GM12878 (cell line): Measurements from ENCODE around the gene FAM171A1. TPM values are rescaled to one million over a fixed set of nuclear protein-coding genes. Genes with fewer than 3 reads are reported as not detected.

ENCODE experiments used
- ATAC-seq: fragments of 200-7000 bp; cut with Tn5 transposase; 3 replicates; pipeline ENCODE4 v1.9.1; 2020; ENCODE audit warnings: mild to moderate bottlenecking, moderate library complexity
- BruUV-seq: library from RNA; stranded (reverse); fragments of 400-500 nt; replicated peaks from 2 replicates; lab custom pipeline; 2021; lab: Mats Ljungman, UMichigan
- CTCF ChIA-PET: fragments of 300-600 bp; sonication (Branson Sonifier 250); formaldehyde crosslinking; extraction: SDS; loops from one replicate; lab custom pipeline; 2021; ENCODE audit warnings: inconsistent platforms; lab: Yijun Ruan, JAX
- POLR2A ChIA-PET: fragments of 350-600 bp; formaldehyde crosslinking; extraction: SDS; loops from one replicate; lab custom pipeline; 2021; ENCODE audit warnings: inconsistent platforms; lab: Charles Lee
- RAD21 ChIA-PET: fragments of 300-600 bp; sonication (Branson Sonifier 250); formaldehyde crosslinking; loops from one replicate; lab custom pipeline; 2023; ENCODE audit warnings: antibody characterized with exemption; ENCODE audit not compliant: unreplicated experiment; lab: Charles Lee
- SMC1A ChIA-PET: fragments of 300-600 bp; sonication (Branson Sonifier 250); formaldehyde crosslinking; loops from one replicate; lab custom pipeline; 2023; ENCODE audit not compliant: unreplicated experiment, uncharacterized antibody; lab: Charles Lee
- DNase-seq: peaks from one replicate; pipeline ENCODE4 v3.0.0-alpha.2; 2011; ENCODE audit warnings: low read depth, low spot score
- FAIRE-seq: peaks from 3 replicates; lab custom pipeline; 2011; peaks lifted over from hg19 to GRCh38; lab: Jason Lieb, UNC
- H2AFZ ChIP-seq: 2 replicates; pipeline ENCODE4 v1.6.0; 2011; ENCODE audit warnings: low read depth, low read length, control low read depth; ENCODE audit not compliant: control insufficient read depth
- H3K27ac ChIP-seq: 2 replicates; pipeline ENCODE4 v1.5.1; 2011; ENCODE audit warnings: control low read depth; ENCODE audit not compliant: control insufficient read depth, insufficient read depth
- H3K27me3 ChIP-seq, 2 experiments: replicated peaks in 1 of 2; 2 replicates each; pipeline versions ENCODE4 v1.6.0 to v1.6.1; 2011; ENCODE audit warnings: low read length in 1 of 2; ENCODE audit not compliant: control insufficient read depth in 2 of 2, insufficient read depth in 2 of 2
- H3K36me3 ChIP-seq, 2 experiments: 2 replicates each; pipeline ENCODE4 v1.5.1; 2011; ENCODE audit warnings: low read length in 1 of 2; ENCODE audit not compliant: control insufficient read depth in 2 of 2, insufficient read depth in 2 of 2
- H3K4me1 ChIP-seq: 2 replicates; pipeline ENCODE4 v1.6.1; 2011; ENCODE audit warnings: mild to moderate bottlenecking, low read length, moderate library complexity, mixed read lengths; ENCODE audit not compliant: control insufficient read depth, insufficient read depth
- H3K4me2 ChIP-seq: 2 replicates; pipeline ENCODE4 v1.6.0; 2011; ENCODE audit warnings: control low read depth; ENCODE audit not compliant: control insufficient read depth, insufficient read depth
- H3K4me3 ChIP-seq: fragments of 200-600 bp; sonication (generic); 2 replicates; pipeline ENCODE4 v1.5.1; 2016
- H3K79me2 ChIP-seq: 2 replicates; pipeline ENCODE4 v1.6.0; 2011; ENCODE audit warnings: low read length; ENCODE audit not compliant: control insufficient read depth, insufficient read depth
- H3K9ac ChIP-seq: 2 replicates; pipeline ENCODE4 v1.8.0; 2011; ENCODE audit warnings: low read length, control low read depth, mixed read lengths; ENCODE audit not compliant: control insufficient read depth, insufficient read depth
- H3K9me3 ChIP-seq: replicated peaks from 3 replicates; pipeline ENCODE4 v1.5.1; 2011; ENCODE audit warnings: mild to moderate bottlenecking, low read length; ENCODE audit not compliant: control insufficient read depth, insufficient read depth
- H4K20me1 ChIP-seq: 2 replicates; pipeline ENCODE4 v1.6.0; 2011; ENCODE audit not compliant: control insufficient read depth, insufficient read depth
- BMI1 ChIP-seq: fragments of 450-650 bp; IDR thresholded peaks from 2 replicates; pipeline ENCODE4 v1.6.1; 2016; ENCODE audit warnings: mild to moderate bottlenecking, moderate library complexity, borderline replicate concordance
- CEBPB ChIP-seq, 2 experiments: fragments of 150-350 bp in 1 of 2; IDR thresholded peaks; 2 replicates each; pipeline ENCODE4 v1.6.1; 2012 to 2014; ENCODE audit warnings: low read depth in 2 of 2, low read length in 2 of 2, borderline replicate concordance in 1 of 2, inconsistent platforms in 1 of 2
- HDAC6 ChIP-seq: fragments of 200-600 bp; sonication (generic); IDR thresholded peaks from one replicate; pipeline ENCODE4 v1.8.0; 2017; ENCODE audit warnings: antibody characterized with exemption; ENCODE audit not compliant: unreplicated experiment
- JUND ChIP-seq: IDR thresholded peaks from 2 replicates; pipeline ENCODE4 v1.6.1; 2012; ENCODE audit warnings: low read depth, mild to moderate bottlenecking, low read length, improper control_type of control experiment, moderate library complexity
- MTA3 ChIP-seq: IDR thresholded peaks from 2 replicates; pipeline ENCODE4 v1.6.1; 2012; ENCODE audit warnings: low read length, inconsistent platforms, borderline replicate concordance
- TCF7 ChIP-seq: IDR thresholded peaks from 2 replicates; pipeline ENCODE4 v1.6.1; 2014; ENCODE audit warnings: antibody characterized with exemption, borderline replicate concordance
- ZSCAN29 ChIP-seq: fragments of 450-650 bp; IDR thresholded peaks from 2 replicates; pipeline ENCODE4 v1.6.1; 2017; ENCODE audit warnings: mild to moderate bottlenecking, moderate library complexity
- WGBS: methylation state at CpG from one replicate; pipeline ENCODE4 v1.1.6; 2016; ENCODE audit warnings: low lambda C conversion rate; ENCODE audit not compliant: insufficient replicate concordance, insufficient coverage; ENCODE audit errors: missing lambda C conversion rate; 5-methylcytosine and 5-hydroxymethylcytosine counted together
- in situ Hi-C: fragments of 300-500 bp; cut with MboI; formaldehyde crosslinking; loops from 9 replicates; pipeline ENCODE4 v1.14.3; 2018; ENCODE audit warnings: mixed read lengths
- intact Hi-C: fragments of 100-400 bp; cut with micrococcal nuclease; formaldehyde crosslinking; loops from one replicate; pipeline ENCODE4 v1.14.2; 2022; ENCODE audit not compliant: unreplicated experiment
- polyA plus RNA-seq, 11 experiments: library from polyadenylated mRNA; depleted of rRNA in 4 of 11; unstranded in 6 of 11; stranded (reverse) in 5 of 11; fragments of >200 nt; fragmentation: Nextera tagmentation in 4 of 11; fragmentation: Illumina TruSeq in 1 of 11; extraction: Ambion mirVana in 4 of 11; extraction: Trizol in 1 of 11; gene quantifications; 1 replicate in 1 of 11; 2 replicates in 10 of 11; pipeline versions ENCODE4 v1.2.1 to v1.2.3, GENCODE V29; 2011 to 2016; ENCODE audit warnings: inconsistent platforms in 2 of 11, missing spikeins in 2 of 11, low read depth in 1 of 11
- total RNA-seq, 4 experiments: library from RNA; depleted of rRNA in 3 of 4; stranded (reverse); fragments of >200 nt in 3 of 4; fragmentation: Illumina TruSeq in 1 of 4; extraction: Trizol in 1 of 4; gene quantifications; 2 replicates each; pipeline versions ENCODE4 v1.2.1 to v1.2.3, GENCODE V29; 2013 to 2021
- TF ChIP-seq, protein P1 (sequence below): IDR thresholded peaks from 2 replicates; pipeline ENCODE4 v1.6.1; 2011; ENCODE audit warnings: borderline replicate concordance, low read depth, mild to moderate bottlenecking, moderate library complexity, low read length; ENCODE audit not compliant: insufficient read depth, poor library complexity, severe bottlenecking
- TF ChIP-seq, protein P2 (sequence below): fragments of 450-650 bp; IDR thresholded peaks from 2 replicates; pipeline ENCODE4 v1.6.1; 2017; ENCODE audit warnings: antibody characterized with exemption, mild to moderate bottlenecking, moderate library complexity
- TF ChIP-seq, protein P3 (sequence below): IDR thresholded peaks from 2 replicates; pipeline ENCODE4 v1.6.1; 2011; ENCODE audit warnings: mild to moderate bottlenecking, low read depth, low read length, moderate library complexity; ENCODE audit not compliant: insufficient replicate concordance

The FAM171A1 gene
- total and polyA plus RNA-seq, 10 of the 15 experiments (the other 5 are each of a cell fraction or from before 2014, with no cell fraction given), result 0.05 to 0.28 (median 0.10) TPM; not detected in 1

DNA sequence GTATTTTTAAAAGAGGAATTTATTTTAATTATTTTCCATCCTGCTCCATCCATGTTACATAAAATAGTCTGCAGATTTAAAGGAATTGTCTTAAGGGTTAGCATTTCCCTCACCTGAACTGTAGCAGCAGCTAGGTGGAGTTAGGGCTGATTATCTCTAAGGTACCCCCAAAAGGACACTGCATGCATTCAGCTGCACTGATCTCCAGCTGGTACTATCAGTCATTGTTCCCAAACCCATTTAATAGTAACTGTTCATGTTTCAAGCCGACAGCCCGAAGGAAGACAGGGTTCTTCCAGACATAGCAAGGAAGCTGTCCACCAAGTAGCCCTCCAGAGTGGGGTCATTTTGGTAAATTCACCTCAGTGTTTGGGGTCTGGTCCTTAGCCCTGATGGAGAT lies 48.7 kb downstream of the FAM171A1 start:
- no peak overlapping the region for H3K4me3 ChIP-seq
- no peak overlapping the region for H2AFZ ChIP-seq
- no peaks in the 10 kb centered on the region for H3K27me3 ChIP-seq
- RAD21 ChIA-PET, result no interaction called here
- in situ Hi-C loops (no loop called here), intact Hi-C loops (loop anchor here (1.0 kb wide), 1 partner anchor 12 kb away; no protein-coding TSS in a partner anchor)
- 93% methylated on average over 2 of the region's 2 CpGs for WGBS
- H3K79me2 ChIP-seq, result no peaks in the 10 kb centered on the region
- no peak for ATAC-seq
- no peaks in the 10 kb centered on the region; the same call in 2 of the 3 replicates for H3K9me3 ChIP-seq
- H3K4me2 ChIP-seq, result no peak overlapping the region
- no peak overlapping the region for H3K9ac ChIP-seq
- SMC1A ChIA-PET, result no interaction called here
- TF ChIP-seq ZSCAN29 (no peak), JUND (no peak), CEBPB (IDR thresholded peaks at IDR 0.05; ENCODE audit: borderline replicate concordance in 1 of 2, low read depth in 2 of 2, low read length in 2 of 2) (no peak), HDAC6 (no peak), MTA3 (no peak), BMI1 (no peak), TCF7 (no peak)
- TF ChIP-seq, protein P1, sequence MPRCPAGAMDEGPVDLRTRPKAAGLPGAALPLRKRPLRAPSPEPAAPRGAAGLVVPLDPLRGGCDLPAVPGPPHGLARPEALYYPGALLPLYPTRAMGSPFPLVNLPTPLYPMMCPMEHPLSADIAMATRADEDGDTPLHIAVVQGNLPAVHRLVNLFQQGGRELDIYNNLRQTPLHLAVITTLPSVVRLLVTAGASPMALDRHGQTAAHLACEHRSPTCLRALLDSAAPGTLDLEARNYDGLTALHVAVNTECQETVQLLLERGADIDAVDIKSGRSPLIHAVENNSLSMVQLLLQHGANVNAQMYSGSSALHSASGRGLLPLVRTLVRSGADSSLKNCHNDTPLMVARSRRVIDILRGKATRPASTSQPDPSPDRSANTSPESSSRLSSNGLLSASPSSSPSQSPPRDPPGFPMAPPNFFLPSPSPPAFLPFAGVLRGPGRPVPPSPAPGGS, result no peak
- TF ChIP-seq, protein P2, sequence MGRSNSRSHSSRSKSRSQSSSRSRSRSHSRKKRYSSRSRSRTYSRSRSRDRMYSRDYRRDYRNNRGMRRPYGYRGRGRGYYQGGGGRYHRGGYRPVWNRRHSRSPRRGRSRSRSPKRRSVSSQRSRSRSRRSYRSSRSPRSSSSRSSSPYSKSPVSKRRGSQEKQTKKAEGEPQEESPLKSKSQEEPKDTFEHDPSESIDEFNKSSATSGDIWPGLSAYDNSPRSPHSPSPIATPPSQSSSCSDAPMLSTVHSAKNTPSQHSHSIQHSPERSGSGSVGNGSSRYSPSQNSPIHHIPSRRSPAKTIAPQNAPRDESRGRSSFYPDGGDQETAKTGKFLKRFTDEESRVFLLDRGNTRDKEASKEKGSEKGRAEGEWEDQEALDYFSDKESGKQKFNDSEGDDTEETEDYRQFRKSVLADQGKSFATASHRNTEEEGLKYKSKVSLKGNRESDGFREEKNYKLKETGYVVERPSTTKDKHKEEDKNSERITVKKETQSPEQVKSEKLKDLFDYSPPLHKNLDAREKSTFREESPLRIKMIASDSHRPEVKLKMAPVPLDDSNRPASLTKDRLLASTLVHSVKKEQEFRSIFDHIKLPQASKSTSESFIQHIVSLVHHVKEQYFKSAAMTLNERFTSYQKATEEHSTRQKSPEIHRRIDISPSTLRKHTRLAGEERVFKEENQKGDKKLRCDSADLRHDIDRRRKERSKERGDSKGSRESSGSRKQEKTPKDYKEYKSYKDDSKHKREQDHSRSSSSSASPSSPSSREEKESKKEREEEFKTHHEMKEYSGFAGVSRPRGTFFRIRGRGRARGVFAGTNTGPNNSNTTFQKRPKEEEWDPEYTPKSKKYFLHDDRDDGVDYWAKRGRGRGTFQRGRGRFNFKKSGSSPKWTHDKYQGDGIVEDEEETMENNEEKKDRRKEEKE, result no peak
- TF ChIP-seq, protein P3, sequence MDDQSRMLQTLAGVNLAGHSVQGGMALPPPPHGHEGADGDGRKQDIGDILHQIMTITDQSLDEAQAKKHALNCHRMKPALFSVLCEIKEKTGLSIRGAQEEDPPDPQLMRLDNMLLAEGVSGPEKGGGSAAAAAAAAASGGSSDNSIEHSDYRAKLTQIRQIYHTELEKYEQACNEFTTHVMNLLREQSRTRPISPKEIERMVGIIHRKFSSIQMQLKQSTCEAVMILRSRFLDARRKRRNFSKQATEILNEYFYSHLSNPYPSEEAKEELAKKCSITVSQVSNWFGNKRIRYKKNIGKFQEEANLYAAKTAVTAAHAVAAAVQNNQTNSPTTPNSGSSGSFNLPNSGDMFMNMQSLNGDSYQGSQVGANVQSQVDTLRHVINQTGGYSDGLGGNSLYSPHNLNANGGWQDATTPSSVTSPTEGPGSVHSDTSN, result no peak
- no peak for DNase-seq
- BruUV-seq, result no TSS peak
- no peaks in the 10 kb centered on the region for H4K20me1 ChIP-seq
- CTCF ChIA-PET, result interaction anchor here (1.1 kb wide), 1 partner anchor 13 kb away, joined by 3 read pairs; no protein-coding TSS in a partner anchor
- no peak overlapping the region for H3K27ac ChIP-seq
- no peaks in the 10 kb centered on the region for H3K36me3 ChIP-seq
- POLR2A ChIA-PET, result no interaction called here
- no peaks in the 10 kb centered on the region for H3K4me1 ChIP-seq
- no peak for FAIRE-seq
